WTC11 (cell line): ENCODE data around the gene FAM24B. TPM values are rescaled to one million over a fixed set of nuclear protein-coding genes. Genes with fewer than 3 reads are reported as not detected.

Experiments used
- ATAC-seq: fragments of 200-7000 bp; cut with Tn5 transposase; 2 replicates; pipeline ENCODE4 v1.10.0; 2021; ENCODE audit warnings: mild to moderate bottlenecking, moderate library complexity
- CTCF ChIA-PET: fragments of 300-600 bp; sonication (Branson Sonifier 250); formaldehyde crosslinking; loops from one replicate; lab custom pipeline; 2021; ENCODE audit warnings: antibody characterized with exemption; lab: Charles Lee
- POLR2A ChIA-PET: fragments of 350-600 bp; sonication (Branson Sonifier 250); formaldehyde crosslinking; loops from one replicate; lab custom pipeline; 2021; ENCODE audit warnings: antibody characterized with exemption; lab: Charles Lee
- DNase-seq: peaks from one replicate; pipeline ENCODE4 v3.0.0; 2021; ENCODE audit warnings: low spot score
- H3K27ac Mint-ChIP-seq: 2 replicates; pipeline ENCODE4 v1.8.0; 2021; ENCODE audit warnings: mixed read lengths
- H3K27me3 Mint-ChIP-seq: 2 replicates; pipeline ENCODE4 v1.8.0; 2021; ENCODE audit warnings: low read depth, mild to moderate bottlenecking, moderate library complexity, mixed read lengths
- H3K36me3 Mint-ChIP-seq: 2 replicates; pipeline ENCODE4 v1.8.0; 2021; ENCODE audit warnings: mixed read lengths
- H3K4me1 Mint-ChIP-seq: 2 replicates; pipeline ENCODE4 v1.8.0; 2022; ENCODE audit warnings: mixed read lengths
- H3K4me3 Mint-ChIP-seq: 2 replicates; pipeline ENCODE4 v1.8.0; 2021; ENCODE audit warnings: mild to moderate bottlenecking, moderate library complexity, mixed read lengths
- H3K9me3 Mint-ChIP-seq: 2 replicates; pipeline ENCODE4 v1.8.0; 2021; ENCODE audit warnings: mixed read lengths
- ATF1 ChIP-seq: sonication (generic); formaldehyde crosslinking; IDR thresholded peaks from 2 replicates; pipeline ENCODE4 v1.8.1; 2023; ENCODE audit warnings: mild to moderate bottlenecking, moderate library complexity, missing genetic modification reagents
- CREM ChIP-seq: sonication (generic); formaldehyde crosslinking; IDR thresholded peaks from 2 replicates; pipeline ENCODE4 v1.8.1; 2022; ENCODE audit warnings: mild to moderate bottlenecking, missing genetic modification reagents, moderate library complexity
- ELF4 ChIP-seq: sonication (generic); formaldehyde crosslinking; IDR thresholded peaks from 2 replicates; pipeline ENCODE4 v1.8.1; 2022; ENCODE audit warnings: low read depth, mild to moderate bottlenecking, moderate library complexity, missing genetic modification reagents
- ESRRA ChIP-seq: sonication (generic); formaldehyde crosslinking; IDR thresholded peaks from 2 replicates; pipeline ENCODE4 v1.8.1; 2022; ENCODE audit warnings: mild to moderate bottlenecking, missing genetic modification reagents, borderline replicate concordance
- ETV6 ChIP-seq: sonication (generic); formaldehyde crosslinking; IDR thresholded peaks from 2 replicates; pipeline ENCODE4 v1.8.1; 2022; ENCODE audit warnings: mild to moderate bottlenecking, missing genetic modification reagents
- JAZF1 ChIP-seq: fragments of 250-450 bp; sonication (Bioruptor Pico); IDR thresholded peaks from 2 replicates; pipeline ENCODE4 v1.9.0; 2021; ENCODE audit warnings: moderate library complexity, mild to moderate bottlenecking, inconsistent platforms
- KAT7 ChIP-seq: sonication (generic); formaldehyde crosslinking; IDR thresholded peaks from 2 replicates; pipeline ENCODE4 v1.8.1; 2023; ENCODE audit warnings: missing genetic modification reagents, mild to moderate bottlenecking, borderline replicate concordance
- NFATC4 ChIP-seq: fragments of 250-450 bp; sonication (Bioruptor Pico); IDR thresholded peaks from 2 replicates; pipeline ENCODE4 v1.9.0; 2021; ENCODE audit warnings: mild to moderate bottlenecking
- NFE2L1 ChIP-seq: sonication (generic); formaldehyde crosslinking; IDR thresholded peaks from 2 replicates; pipeline ENCODE4 v1.8.1; 2023; ENCODE audit warnings: missing genetic modification reagents
- NFYB ChIP-seq: sonication (generic); formaldehyde crosslinking; conservative IDR thresholded peaks from 2 replicates; pipeline ENCODE4 v1.8.0; 2022; ENCODE audit warnings: low read depth, missing genetic modification reagents
- NR2C2 ChIP-seq: sonication (generic); formaldehyde crosslinking; IDR thresholded peaks from 2 replicates; pipeline ENCODE4 v1.8.0; 2022; ENCODE audit warnings: mild to moderate bottlenecking, missing genetic modification reagents
- NR3C1 ChIP-seq: sonication (generic); formaldehyde crosslinking; conservative IDR thresholded peaks from 2 replicates; pipeline ENCODE4 v1.8.1; 2023; ENCODE audit warnings: low read depth, mild to moderate bottlenecking, missing genetic modification reagents
- TEAD4 ChIP-seq: sonication (generic); formaldehyde crosslinking; IDR thresholded peaks from 2 replicates; pipeline ENCODE4 v1.8.0; 2022; ENCODE audit warnings: mild to moderate bottlenecking, missing genetic modification reagents
- ZNF263 ChIP-seq: sonication (generic); formaldehyde crosslinking; IDR thresholded peaks from 2 replicates; pipeline ENCODE4 v1.8.1; 2022; ENCODE audit warnings: low read depth, mild to moderate bottlenecking, moderate library complexity, missing genetic modification reagents
- total RNA-seq: library from RNA; stranded (reverse); gene quantifications from 3 replicates; pipeline ENCODE4 v1.2.3, GENCODE V29; 2021
- TF ChIP-seq, protein P1 (sequence below): sonication (generic); formaldehyde crosslinking; IDR thresholded peaks from 2 replicates; pipeline ENCODE4 v1.8.0; 2023; ENCODE audit warnings: missing genetic modification reagents
- TF ChIP-seq, protein P2 (sequence below): sonication (generic); formaldehyde crosslinking; IDR thresholded peaks from 2 replicates; pipeline ENCODE4 v1.8.1; 2023; ENCODE audit warnings: mild to moderate bottlenecking, missing genetic modification reagents, moderate library complexity
- TF ChIP-seq, protein P3 (sequence below): sonication (generic); formaldehyde crosslinking; IDR thresholded peaks from 2 replicates; pipeline ENCODE4 v1.8.1; 2023; ENCODE audit warnings: mild to moderate bottlenecking, moderate library complexity, missing genetic modification reagents
- TF ChIP-seq, protein P4 (sequence below): sonication (generic); formaldehyde crosslinking; IDR thresholded peaks from 2 replicates; pipeline ENCODE4 v1.8.1; 2023; ENCODE audit warnings: mild to moderate bottlenecking, missing genetic modification reagents, moderate library complexity
- TF ChIP-seq, protein P5 (sequence below): sonication (generic); formaldehyde crosslinking; IDR thresholded peaks from 2 replicates; pipeline ENCODE4 v1.8.0; 2022; ENCODE audit warnings: mild to moderate bottlenecking, missing genetic modification reagents
- TF ChIP-seq, protein P6 (sequence below): sonication (generic); formaldehyde crosslinking; IDR thresholded peaks from 2 replicates; pipeline ENCODE4 v1.8.1; 2022; ENCODE audit warnings: low read depth, missing genetic modification reagents, borderline replicate concordance
- TF ChIP-seq, protein P7 (sequence below): sonication (generic); formaldehyde crosslinking; IDR thresholded peaks from 2 replicates; pipeline ENCODE4 v1.8.0; 2022; ENCODE audit warnings: mild to moderate bottlenecking, missing genetic modification reagents
- TF ChIP-seq, protein P8 (sequence below): sonication (generic); formaldehyde crosslinking; IDR thresholded peaks from 2 replicates; pipeline ENCODE4 v1.8.0; 2022; ENCODE audit warnings: mild to moderate bottlenecking, missing genetic modification reagents

FAM24B gene
- total RNA-seq, 1 experiment from 2014 or later, result 3.7 TPM

DNA sequence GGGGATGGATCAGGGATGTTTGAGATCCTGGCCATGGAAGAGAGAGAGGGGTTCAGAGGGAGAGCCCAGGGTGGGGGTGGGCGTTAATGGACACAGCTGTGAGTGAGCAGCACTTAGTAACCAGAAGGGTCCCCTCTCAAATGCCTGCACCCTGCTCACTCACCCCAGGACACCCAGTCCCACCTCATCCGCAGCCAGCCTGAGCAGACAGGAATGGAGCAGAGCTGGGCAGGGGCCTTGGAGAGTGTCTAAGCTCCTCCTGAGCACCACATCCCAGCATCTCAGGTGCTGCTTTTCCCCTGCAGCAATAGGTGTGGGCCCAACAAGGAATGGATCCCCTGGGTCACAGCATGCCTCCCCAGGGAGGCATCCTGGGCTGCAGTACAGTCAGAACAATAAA, 36.3 kb upstream of the FAM24B start:
- H3K36me3 Mint-ChIP-seq, result no peaks in the 10 kb centered on the region
- DNase-seq (no peak), ATAC-seq (no peak)
- ChIA-PET CTCF (no interaction called here), POLR2A (no interaction called here)
- TF ChIP-seq, protein P1, sequence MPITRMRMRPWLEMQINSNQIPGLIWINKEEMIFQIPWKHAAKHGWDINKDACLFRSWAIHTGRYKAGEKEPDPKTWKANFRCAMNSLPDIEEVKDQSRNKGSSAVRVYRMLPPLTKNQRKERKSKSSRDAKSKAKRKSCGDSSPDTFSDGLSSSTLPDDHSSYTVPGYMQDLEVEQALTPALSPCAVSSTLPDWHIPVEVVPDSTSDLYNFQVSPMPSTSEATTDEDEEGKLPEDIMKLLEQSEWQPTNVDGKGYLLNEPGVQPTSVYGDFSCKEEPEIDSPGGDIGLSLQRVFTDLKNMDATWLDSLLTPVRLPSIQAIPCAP (CRISPR knock-in tag), result no peak
- TF ChIP-seq, protein P2, sequence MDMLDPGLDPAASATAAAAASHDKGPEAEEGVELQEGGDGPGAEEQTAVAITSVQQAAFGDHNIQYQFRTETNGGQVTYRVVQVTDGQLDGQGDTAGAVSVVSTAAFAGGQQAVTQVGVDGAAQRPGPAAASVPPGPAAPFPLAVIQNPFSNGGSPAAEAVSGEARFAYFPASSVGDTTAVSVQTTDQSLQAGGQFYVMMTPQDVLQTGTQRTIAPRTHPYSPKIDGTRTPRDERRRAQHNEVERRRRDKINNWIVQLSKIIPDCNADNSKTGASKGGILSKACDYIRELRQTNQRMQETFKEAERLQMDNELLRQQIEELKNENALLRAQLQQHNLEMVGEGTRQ (CRISPR knock-in tag), result no peak
- no peak for TF ChIP-seq ESRRA (CRISPR knock-in tag)
- TF ChIP-seq, protein P3, sequence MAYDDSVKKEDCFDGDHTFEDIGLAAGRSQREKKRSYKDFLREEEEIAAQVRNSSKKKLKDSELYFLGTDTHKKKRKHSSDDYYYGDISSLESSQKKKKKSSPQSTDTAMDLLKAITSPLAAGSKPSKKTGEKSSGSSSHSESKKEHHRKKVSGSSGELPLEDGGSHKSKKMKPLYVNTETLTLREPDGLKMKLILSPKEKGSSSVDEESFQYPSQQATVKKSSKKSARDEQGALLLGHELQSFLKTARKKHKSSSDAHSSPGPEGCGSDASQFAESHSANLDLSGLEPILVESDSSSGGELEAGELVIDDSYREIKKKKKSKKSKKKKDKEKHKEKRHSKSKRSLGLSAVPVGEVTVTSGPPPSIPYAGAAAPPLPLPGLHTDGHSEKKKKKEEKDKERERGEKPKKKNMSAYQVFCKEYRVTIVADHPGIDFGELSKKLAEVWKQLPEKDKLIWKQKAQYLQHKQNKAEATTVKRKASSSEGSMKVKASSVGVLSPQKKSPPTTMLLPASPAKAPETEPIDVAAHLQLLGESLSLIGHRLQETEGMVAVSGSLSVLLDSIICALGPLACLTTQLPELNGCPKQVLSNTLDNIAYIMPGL (CRISPR knock-in tag), result no peak
- TF ChIP-seq, protein P4, sequence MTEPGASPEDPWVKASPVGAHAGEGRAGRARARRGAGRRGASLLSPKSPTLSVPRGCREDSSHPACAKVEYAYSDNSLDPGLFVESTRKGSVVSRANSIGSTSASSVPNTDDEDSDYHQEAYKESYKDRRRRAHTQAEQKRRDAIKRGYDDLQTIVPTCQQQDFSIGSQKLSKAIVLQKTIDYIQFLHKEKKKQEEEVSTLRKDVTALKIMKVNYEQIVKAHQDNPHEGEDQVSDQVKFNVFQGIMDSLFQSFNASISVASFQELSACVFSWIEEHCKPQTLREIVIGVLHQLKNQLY (CRISPR knock-in tag), result no peak
- no peak for TF ChIP-seq NR2C2 (CRISPR knock-in tag)
- no peak for TF ChIP-seq NR3C1
- no peak for TF ChIP-seq ZNF263 (CRISPR knock-in tag)
- no peak for TF ChIP-seq CREM
- TF ChIP-seq, protein P5, sequence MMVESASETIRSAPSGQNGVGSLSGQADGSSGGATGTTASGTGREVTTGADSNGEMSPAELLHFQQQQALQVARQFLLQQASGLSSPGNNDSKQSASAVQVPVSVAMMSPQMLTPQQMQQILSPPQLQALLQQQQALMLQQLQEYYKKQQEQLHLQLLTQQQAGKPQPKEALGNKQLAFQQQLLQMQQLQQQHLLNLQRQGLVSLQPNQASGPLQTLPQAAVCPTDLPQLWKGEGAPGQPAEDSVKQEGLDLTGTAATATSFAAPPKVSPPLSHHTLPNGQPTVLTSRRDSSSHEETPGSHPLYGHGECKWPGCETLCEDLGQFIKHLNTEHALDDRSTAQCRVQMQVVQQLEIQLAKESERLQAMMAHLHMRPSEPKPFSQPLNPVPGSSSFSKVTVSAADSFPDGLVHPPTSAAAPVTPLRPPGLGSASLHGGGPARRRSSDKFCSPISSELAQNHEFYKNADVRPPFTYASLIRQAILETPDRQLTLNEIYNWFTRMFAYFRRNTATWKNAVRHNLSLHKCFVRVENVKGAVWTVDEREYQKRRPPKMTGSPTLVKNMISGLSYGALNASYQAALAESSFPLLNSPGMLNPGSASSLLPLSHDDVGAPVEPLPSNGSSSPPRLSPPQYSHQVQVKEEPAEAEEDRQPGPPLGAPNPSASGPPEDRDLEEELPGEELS (CRISPR knock-in tag), result no peak
- H3K27ac Mint-ChIP-seq, result no peak overlapping the region
- H3K9me3 Mint-ChIP-seq, result no peaks in the 10 kb centered on the region
- H3K4me3 Mint-ChIP-seq, result no peak overlapping the region
- H3K27me3 Mint-ChIP-seq, result peaks cover 4% of the 10 kb centered on the region
- no peaks in the 10 kb centered on the region for H3K4me1 Mint-ChIP-seq

DNA sequence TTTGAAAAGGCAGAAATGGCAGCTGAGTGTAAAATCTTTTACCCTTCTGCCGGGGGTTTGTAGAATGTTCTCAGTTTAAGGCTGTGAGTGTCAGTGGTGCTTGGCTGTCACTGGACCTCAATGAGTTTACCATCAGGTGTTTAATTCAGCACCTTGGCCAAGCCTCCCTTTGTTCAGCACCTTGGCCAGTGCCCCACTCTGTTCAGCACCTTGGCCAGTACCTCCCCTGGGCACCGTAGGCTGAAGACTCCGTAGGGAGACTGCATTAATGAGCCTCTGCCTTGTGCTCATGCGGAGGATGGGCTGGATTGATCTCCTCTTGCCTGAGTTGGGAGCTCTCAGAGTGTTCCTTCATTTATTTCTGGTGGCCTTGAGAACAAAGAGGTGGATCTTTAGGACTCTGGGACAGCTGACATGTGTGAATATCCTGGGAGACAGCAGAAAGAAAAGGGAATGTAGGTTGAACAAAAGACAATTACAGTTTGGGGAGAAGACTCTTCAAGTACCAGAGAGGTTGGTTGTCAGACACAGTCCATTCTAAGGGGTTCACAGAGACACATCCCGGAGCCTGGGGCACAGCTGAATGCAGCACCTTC, 32.6 kb upstream of the FAM24B start:
- Mint-ChIP-seq H3K4me3 (no peak overlapping the region), H3K9me3 (no peaks in the 10 kb centered on the region), H3K27ac (no peak overlapping the region), H3K4me1 (no peaks in the 10 kb centered on the region), H3K36me3 (no peaks in the 10 kb centered on the region), H3K27me3 (peaks cover 17% of the 10 kb centered on the region)
- ChIA-PET POLR2A (no interaction called here), CTCF (no interaction called here)
- peak; percentile 89 for DNase-seq
- peak; percentile 99 for ATAC-seq
- TF ChIP-seq NFATC4 (CRISPR knock-in tag) (peak; percentile 85; the same call in 1 of the 2 replicates), ZNF263 (CRISPR knock-in tag) (peak; percentile 88; the same call in 1 of the 2 replicates), NFYB (CRISPR knock-in tag) (peak; percentile 79), ETV6 (peak; percentile 100), ELF4 (CRISPR knock-in tag) (peak; percentile 99), KAT7 (CRISPR knock-in tag) (peak; percentile 100), JAZF1 (CRISPR knock-in tag) (no peak), NFE2L1 (CRISPR knock-in tag) (peak; percentile 100), ATF1 (CRISPR knock-in tag) (peak; percentile 99), TEAD4 (CRISPR knock-in tag) (peak; percentile 100)
- TF ChIP-seq, protein P4 (CRISPR knock-in tag), result peak; percentile 99
- TF ChIP-seq, protein P6, sequence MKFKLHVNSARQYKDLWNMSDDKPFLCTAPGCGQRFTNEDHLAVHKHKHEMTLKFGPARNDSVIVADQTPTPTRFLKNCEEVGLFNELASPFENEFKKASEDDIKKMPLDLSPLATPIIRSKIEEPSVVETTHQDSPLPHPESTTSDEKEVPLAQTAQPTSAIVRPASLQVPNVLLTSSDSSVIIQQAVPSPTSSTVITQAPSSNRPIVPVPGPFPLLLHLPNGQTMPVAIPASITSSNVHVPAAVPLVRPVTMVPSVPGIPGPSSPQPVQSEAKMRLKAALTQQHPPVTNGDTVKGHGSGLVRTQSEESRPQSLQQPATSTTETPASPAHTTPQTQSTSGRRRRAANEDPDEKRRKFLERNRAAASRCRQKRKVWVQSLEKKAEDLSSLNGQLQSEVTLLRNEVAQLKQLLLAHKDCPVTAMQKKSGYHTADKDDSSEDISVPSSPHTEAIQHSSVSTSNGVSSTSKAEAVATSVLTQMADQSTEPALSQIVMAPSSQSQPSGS (CRISPR knock-in tag), result peak; percentile 97
- TF ChIP-seq, protein P7, sequence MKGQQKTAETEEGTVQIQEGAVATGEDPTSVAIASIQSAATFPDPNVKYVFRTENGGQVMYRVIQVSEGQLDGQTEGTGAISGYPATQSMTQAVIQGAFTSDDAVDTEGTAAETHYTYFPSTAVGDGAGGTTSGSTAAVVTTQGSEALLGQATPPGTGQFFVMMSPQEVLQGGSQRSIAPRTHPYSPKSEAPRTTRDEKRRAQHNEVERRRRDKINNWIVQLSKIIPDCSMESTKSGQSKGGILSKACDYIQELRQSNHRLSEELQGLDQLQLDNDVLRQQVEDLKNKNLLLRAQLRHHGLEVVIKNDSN (CRISPR knock-in tag), result peak; percentile 94
- TF ChIP-seq, protein P5 (CRISPR knock-in tag), result peak; percentile 100
- TF ChIP-seq, protein P8, sequence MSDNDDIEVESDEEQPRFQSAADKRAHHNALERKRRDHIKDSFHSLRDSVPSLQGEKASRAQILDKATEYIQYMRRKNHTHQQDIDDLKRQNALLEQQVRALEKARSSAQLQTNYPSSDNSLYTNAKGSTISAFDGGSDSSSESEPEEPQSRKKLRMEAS (CRISPR knock-in tag), result peak; percentile 94
